Measurements from ENCODE around the gene LSM6.
A peak's percentile ranks its signal among the peaks of the same experiment; 100 is the strongest.

The LSM6 gene

GRCh38 chr4:146175541-146176453 is at the start of gene LSM6:
Gene LSM6 (plus strand): TSS chr4:146175718. CDS start chr4:146182922, 7,204 bp downstream.
- peak; percentile 92 for DNase-seq (ENCODE audit: low spot score)

- no peak for DNase-seq (ENCODE audit: low spot score)
Observed at GRCh38 chr4:146132445-146132844, 43.1 kb upstream of the LSM6 start.

GRCh38 chr4:146134761-146135445 is 40.6 kb upstream of the LSM6 start:
- no peak for DNase-seq (ENCODE audit: low spot score)

- no peak for DNase-seq (ENCODE audit: low spot score)
Observed at GRCh38 chr4:146135941-146136340, 39.6 kb upstream of the LSM6 start.

- no peak for DNase-seq (ENCODE audit: low spot score)
Observed at GRCh38 chr4:146142768-146143167, 32.8 kb upstream of the LSM6 start.

GRCh38 chr4:146143888-146144287 is 31.6 kb upstream of the LSM6 start:
- no peak for DNase-seq (ENCODE audit: low spot score)

- no peak for DNase-seq (ENCODE audit: low spot score)
Observed at GRCh38 chr4:146146918-146147317, 28.6 kb upstream of the LSM6 start.

GRCh38 chr4:146148021-146148420 is 27.5 kb upstream of the LSM6 start:
- DNase-seq (ENCODE audit: low spot score): no peak

- DNase-seq (ENCODE audit: low spot score): no peak
Observed at GRCh38 chr4:146154057-146154456, 21.5 kb upstream of the LSM6 start.

- DNase-seq (ENCODE audit: low spot score): no peak
Observed at GRCh38 chr4:146155152-146155724, 20.3 kb upstream of the LSM6 start.

- DNase-seq (ENCODE audit: low spot score): no peak
Observed at GRCh38 chr4:146158036-146158745, 17.3 kb upstream of the LSM6 start.

- no peak for DNase-seq (ENCODE audit: low spot score)
Observed at GRCh38 chr4:146159384-146160058, 16.0 kb upstream of the LSM6 start.

GRCh38 chr4:146161243-146161642 is 14.3 kb upstream of the LSM6 start:
- DNase-seq (ENCODE audit: low spot score): no peak

GRCh38 chr4:146165221-146165620 is 10.3 kb upstream of the LSM6 start:
- DNase-seq (ENCODE audit: low spot score): no peak

- peak; percentile 43 for DNase-seq (ENCODE audit: low spot score)
Observed at GRCh38 chr4:146165840-146166239, 9.7 kb upstream of the LSM6 start.

GRCh38 chr4:146170149-146170548 is 5.4 kb upstream of the LSM6 start:
- no peak for DNase-seq (ENCODE audit: low spot score)

GRCh38 chr4:146176891-146177290 is 1.4 kb downstream of the LSM6 start:
- DNase-seq (ENCODE audit: low spot score): no peak

GRCh38 chr4:146178126-146178525 is 2.6 kb downstream of the LSM6 start:
- DNase-seq (ENCODE audit: low spot score): no peak

- no peak for DNase-seq (ENCODE audit: low spot score)
Observed at GRCh38 chr4:146179784-146180370, 4.4 kb downstream of the LSM6 start.

GRCh38 chr4:146182443-146182842 is 6.9 kb downstream of the LSM6 start:
- DNase-seq (ENCODE audit: low spot score): no peak

GRCh38 chr4:146183209-146183608 is 7.7 kb downstream of the LSM6 start:
- DNase-seq (ENCODE audit: low spot score): no peak
